HAP-1 (cell line): ENCODE data around the gene CARD16.

Experiments used
- DNase-seq, 2 experiments: peaks; one replicate each; pipeline ENCODE4 v3.0.0-alpha.2; 2016 to 2020; ENCODE audit warnings: low spot score in 2 of 2
- H3K27me3 ChIP-seq: fragments of 250-450 bp; sonication (Bioruptor Pico); 2 replicates; pipeline ENCODE4 v1.5.1; 2020; ENCODE audit warnings: low read depth, mild to moderate bottlenecking, moderate library complexity
- H3K36me3 ChIP-seq: fragments of 250-450 bp; sonication (Bioruptor Pico); replicated peaks from 2 replicates; pipeline ENCODE4 v1.5.1; 2020; ENCODE audit warnings: mild to moderate bottlenecking
- H3K4me1 ChIP-seq: fragments of 250-450 bp; sonication (Bioruptor Pico); 2 replicates; pipeline ENCODE4 v1.5.1; 2020; ENCODE audit warnings: mild to moderate bottlenecking
- H3K4me3 ChIP-seq: fragments of 250-450 bp; sonication (Bioruptor Pico); 2 replicates; pipeline ENCODE4 v1.5.1; 2020; ENCODE audit warnings: mild to moderate bottlenecking, moderate library complexity
- H3K9me3 ChIP-seq: fragments of 250-450 bp; sonication (Bioruptor Pico); 2 replicates; pipeline ENCODE4 v1.5.1; 2020; ENCODE audit warnings: mild to moderate bottlenecking, moderate library complexity
- in situ Hi-C: fragments of 300-500 bp; cut with MboI; formaldehyde crosslinking; loops from 3 replicates; pipeline ENCODE4 v1.14.3; 2020; ENCODE audit warnings: low sequenced_read_pairs, inconsistent platforms, mixed read lengths

Gene CARD16

DNA sequence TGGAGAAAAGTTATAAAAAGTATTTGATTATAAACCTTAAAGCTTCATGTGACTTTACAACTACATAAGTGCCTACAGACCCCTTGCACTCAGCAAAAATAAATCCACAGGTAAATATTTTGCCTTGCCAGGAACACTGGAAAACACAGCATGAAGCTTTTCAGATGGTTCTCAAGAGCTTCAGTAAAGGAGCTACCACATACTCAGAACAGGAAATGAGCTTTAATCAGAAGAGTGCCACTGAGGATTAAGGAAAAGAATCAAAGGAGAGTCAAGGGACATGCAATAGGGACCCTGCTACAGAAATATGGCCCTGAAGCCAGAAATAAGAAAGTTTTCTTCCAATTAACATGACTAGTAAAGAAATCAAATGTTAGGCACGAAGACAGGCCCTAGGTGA lies 11.4 kb downstream of the CARD16 start:
- DNase-seq, result no peak
- H3K27me3 ChIP-seq, result no peaks in the 10 kb centered on the region
- H3K36me3 ChIP-seq, result no peaks in the 10 kb centered on the region
- no peaks in the 10 kb centered on the region for H3K4me1 ChIP-seq
- no peak overlapping the region for H3K4me3 ChIP-seq
- in situ Hi-C loops, result no loop called here
- no peaks in the 10 kb centered on the region for H3K9me3 ChIP-seq

GRCh38 chr11:105033343-105033742 lies 11.8 kb downstream of the CARD16 start:
- in situ Hi-C loops, result no loop called here
- Histone ChIP-seq H3K36me3 (no peaks in the 10 kb centered on the region), H3K4me3 (no peak overlapping the region), H3K9me3 (no peaks in the 10 kb centered on the region), H3K4me1 (no peaks in the 10 kb centered on the region), H3K27me3 (no peaks in the 10 kb centered on the region)
- no peak for DNase-seq

- no peak for DNase-seq
- Histone ChIP-seq H3K36me3 (no peaks in the 10 kb centered on the region), H3K27me3 (no peaks in the 10 kb centered on the region), H3K4me1 (no peaks in the 10 kb centered on the region), H3K9me3 (no peaks in the 10 kb centered on the region), H3K4me3 (no peak overlapping the region)
- in situ Hi-C loops, result no loop called here
Measured at GRCh38 chr11:105032495-105032894, 12.6 kb downstream of the CARD16 start.

DNA sequence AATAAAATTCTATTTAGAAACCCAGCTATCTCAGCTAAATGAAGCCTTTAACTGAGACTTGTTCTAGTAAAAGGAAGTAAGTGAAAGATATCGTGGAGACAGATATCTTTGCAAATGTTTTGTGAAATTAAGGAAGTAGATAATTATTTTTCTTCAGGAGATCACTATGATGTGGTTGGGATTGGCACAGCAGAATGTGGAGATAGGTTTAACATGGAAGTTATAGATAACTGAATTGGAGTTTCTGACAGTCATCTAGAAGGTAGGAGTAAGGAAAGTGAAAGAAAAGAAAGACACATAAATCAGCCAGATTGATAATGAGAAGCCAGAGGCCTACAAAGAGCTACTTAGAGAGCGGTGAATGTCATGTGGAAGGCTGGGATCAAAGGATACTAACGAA lies 17.5 kb downstream of the CARD16 start:
- in situ Hi-C loops, result no loop called here
- H3K9me3 ChIP-seq, result no peaks in the 10 kb centered on the region
- no peak overlapping the region for H3K4me3 ChIP-seq
- DNase-seq, result no peak
- H3K36me3 ChIP-seq, result no peaks in the 10 kb centered on the region
- H3K4me1 ChIP-seq, result no peaks in the 10 kb centered on the region
- no peaks in the 10 kb centered on the region for H3K27me3 ChIP-seq

DNA sequence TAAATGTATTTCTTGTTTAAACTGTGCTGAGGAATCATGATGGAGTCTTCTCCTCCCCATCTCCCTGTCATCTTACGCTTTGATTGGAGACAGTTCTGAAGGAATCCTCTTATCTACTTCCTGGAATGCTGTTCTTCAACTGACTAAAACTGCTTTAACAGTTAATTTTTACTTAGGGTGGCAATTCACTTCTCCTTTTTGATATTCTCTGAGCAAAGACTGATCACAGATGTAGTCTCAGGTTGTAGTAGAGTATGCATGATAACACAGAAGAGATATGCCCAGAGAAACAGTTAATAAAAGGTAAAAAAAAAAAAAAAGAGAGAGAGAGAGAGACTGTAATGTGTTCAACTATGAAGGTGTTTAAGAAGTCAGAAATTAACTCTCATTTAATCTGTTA lies 20.7 kb downstream of the CARD16 start:
- H3K36me3 ChIP-seq, result no peaks in the 10 kb centered on the region
- no peak for DNase-seq
- in situ Hi-C loops, result no loop called here
- no peak overlapping the region for H3K4me3 ChIP-seq
- no peaks in the 10 kb centered on the region for H3K9me3 ChIP-seq
- no peaks in the 10 kb centered on the region for H3K27me3 ChIP-seq
- no peaks in the 10 kb centered on the region for H3K4me1 ChIP-seq

DNA sequence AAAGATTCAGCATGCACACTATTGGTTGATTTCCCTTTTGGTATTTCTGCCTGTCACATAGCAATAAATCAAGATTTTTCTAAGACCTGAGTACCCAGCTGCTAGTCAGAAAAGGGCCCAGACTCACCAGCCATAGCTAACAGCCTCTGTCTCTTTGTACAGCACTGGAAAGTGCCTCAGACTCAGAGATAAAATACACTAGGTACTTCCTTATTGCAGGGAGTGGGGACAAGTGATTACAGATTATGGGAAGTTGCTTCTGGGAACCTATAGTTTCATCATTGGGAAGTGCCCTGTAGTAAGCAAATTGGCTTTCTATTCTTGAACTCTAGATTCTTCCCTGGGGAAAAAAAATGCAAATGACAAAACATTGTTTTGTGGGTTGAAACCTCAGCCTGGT lies 22.1 kb downstream of the CARD16 start, which contains the start of gene CASP5:
TSS of gene CASP5 (minus strand) at position 166 of the 400 bp plus-strand sequence. CDS start at position 134, 32 bp downstream.
- H3K27me3 ChIP-seq, result no peaks in the 10 kb centered on the region
- no peak for DNase-seq
- H3K4me3 ChIP-seq, result no peak within 1 kb of the TSS
- no peaks in the 10 kb centered on the region for H3K4me1 ChIP-seq
- no peaks in the 10 kb centered on the region for H3K36me3 ChIP-seq
- H3K9me3 ChIP-seq, result no peaks in the 10 kb centered on the region
- in situ Hi-C loops, result no loop called here

DNA sequence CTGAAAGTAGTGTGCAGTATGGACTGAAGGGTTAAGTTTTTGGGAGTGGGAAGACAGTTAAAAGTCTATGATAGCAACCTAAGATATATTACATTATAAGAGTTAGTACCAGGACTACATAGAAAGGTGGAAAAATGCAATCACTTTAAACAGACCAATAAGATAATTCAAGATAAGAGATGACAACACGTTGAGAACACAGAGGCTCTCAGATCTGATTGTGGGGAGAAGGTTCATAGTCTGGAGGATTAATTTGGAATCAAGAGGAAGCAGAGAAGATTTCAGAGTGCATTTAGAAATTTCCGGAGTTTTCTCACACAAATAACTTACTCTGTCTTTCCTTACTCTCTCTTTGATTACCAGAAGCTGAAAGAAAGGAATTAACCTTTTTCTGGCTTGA lies 22.6 kb downstream of the CARD16 start:
- in situ Hi-C loops, result no loop called here
- H3K4me3 ChIP-seq, result no peak overlapping the region
- no peak for DNase-seq
- no peaks in the 10 kb centered on the region for H3K4me1 ChIP-seq
- H3K36me3 ChIP-seq, result no peaks in the 10 kb centered on the region
- no peaks in the 10 kb centered on the region for H3K27me3 ChIP-seq
- no peaks in the 10 kb centered on the region for H3K9me3 ChIP-seq

GRCh38 chr11:105007463-105007862 lies 37.7 kb downstream of the CARD16 start:
- DNase-seq, result no peak
- Histone ChIP-seq H3K9me3 (no peaks in the 10 kb centered on the region), H3K4me1 (no peaks in the 10 kb centered on the region), H3K36me3 (no peaks in the 10 kb centered on the region), H3K27me3 (no peaks in the 10 kb centered on the region), H3K4me3 (no peak overlapping the region)
- in situ Hi-C loops, result no loop called here

DNA sequence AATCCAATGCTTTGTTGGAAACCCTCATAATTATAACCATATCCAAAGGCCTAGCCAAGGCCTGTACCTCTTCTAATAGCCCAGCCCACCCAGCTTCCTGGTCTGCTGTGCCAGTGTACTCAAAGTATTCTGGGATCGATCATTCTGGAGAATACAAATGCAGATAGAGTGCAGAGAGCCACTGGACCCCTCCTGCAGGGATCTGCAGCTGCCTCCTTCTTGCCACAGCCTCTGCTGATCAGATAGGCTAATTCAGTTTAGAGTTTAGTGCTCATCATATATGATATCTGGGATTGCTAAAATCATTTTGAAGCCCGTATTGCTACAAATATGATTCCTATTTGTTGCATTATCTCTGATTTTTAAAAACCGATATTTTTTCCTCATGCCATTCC lies 39.7 kb downstream of the CARD16 start:
- Histone ChIP-seq H3K27me3 (no peaks in the 10 kb centered on the region), H3K4me3 (no peak overlapping the region), H3K36me3 (no peaks in the 10 kb centered on the region), H3K4me1 (no peaks in the 10 kb centered on the region), H3K9me3 (no peaks in the 10 kb centered on the region)
- in situ Hi-C loops, result no loop called here
- no peak for DNase-seq

DNA sequence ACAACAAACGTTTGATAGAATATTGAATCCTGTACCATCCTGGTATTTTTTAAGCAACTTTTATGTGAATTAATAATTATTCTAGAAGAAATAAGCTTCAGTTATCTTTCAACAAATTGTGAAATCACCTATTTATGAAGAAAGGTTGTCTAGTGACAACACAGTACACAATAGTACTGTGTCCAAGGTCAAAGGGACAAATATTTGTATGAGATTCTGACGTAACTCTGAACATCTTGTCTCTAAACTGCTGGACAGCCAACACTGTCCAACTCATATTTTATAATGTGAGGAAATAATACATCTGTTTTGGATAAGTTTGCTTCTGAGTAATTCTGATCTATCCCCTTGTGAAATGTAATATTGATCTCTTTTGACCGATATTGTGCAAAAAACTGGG lies 41.1 kb downstream of the CARD16 start:
- DNase-seq, result no peak
- Histone ChIP-seq H3K4me3 (no peak overlapping the region), H3K4me1 (no peaks in the 10 kb centered on the region), H3K36me3 (no peaks in the 10 kb centered on the region), H3K27me3 (no peaks in the 10 kb centered on the region), H3K9me3 (no peaks in the 10 kb centered on the region)
- in situ Hi-C loops, result no loop called here

- H3K4me3 ChIP-seq, result no peak overlapping the region
- no peaks in the 10 kb centered on the region for H3K4me1 ChIP-seq
- no peaks in the 10 kb centered on the region for H3K27me3 ChIP-seq
- in situ Hi-C loops, result no loop called here
- no peak for DNase-seq
- no peaks in the 10 kb centered on the region for H3K36me3 ChIP-seq
- H3K9me3 ChIP-seq, result no peaks in the 10 kb centered on the region
Measured at GRCh38 chr11:105003151-105003550, 42.0 kb downstream of the CARD16 start.

DNA sequence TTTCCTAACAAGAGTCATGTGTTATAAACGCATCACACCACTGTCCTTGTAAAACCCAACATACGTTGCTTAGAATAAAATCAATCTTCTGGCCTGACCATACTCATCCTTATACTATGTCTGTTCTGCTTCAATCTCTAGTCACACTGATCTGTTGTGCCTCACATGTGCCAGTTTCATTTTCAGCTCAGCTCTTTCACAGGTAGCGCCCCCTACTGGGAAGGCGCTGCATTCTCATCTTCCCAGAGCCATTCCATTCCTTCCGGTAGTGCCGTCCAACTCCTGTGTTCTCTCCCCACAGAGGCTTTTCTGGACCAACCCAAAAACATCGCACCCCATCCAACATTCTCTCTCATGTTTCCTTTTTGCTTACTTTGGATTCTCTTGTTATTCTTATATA lies 44.3 kb downstream of the CARD16 start:
- Histone ChIP-seq H3K36me3 (no peaks in the 10 kb centered on the region), H3K4me3 (no peak overlapping the region), H3K27me3 (no peaks in the 10 kb centered on the region), H3K4me1 (no peaks in the 10 kb centered on the region), H3K9me3 (no peaks in the 10 kb centered on the region)
- in situ Hi-C loops, result no loop called here
- DNase-seq, result peak in 1 of 2 experiments; percentile 40

DNA sequence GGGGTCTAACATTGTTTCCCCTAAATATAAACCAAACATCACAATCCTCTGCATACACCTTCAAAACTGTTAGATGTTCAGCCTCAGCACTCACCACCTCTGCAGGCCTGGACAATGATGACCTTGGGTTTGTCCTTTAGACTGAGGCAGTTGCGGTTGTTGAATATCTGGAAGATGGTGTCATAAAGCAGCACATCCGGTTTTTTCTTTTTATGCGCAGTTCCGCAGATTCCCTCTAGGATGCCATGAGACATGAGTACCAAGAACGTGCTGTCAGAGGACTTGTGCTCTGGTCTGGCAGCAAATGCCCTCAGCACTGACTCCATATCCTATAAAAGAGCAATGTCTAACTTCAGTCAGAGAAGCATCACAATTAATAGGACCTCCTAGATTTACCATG lies 45.0 kb downstream of the CARD16 start:
- no peaks in the 10 kb centered on the region for H3K4me1 ChIP-seq
- no peak overlapping the region for H3K4me3 ChIP-seq
- H3K36me3 ChIP-seq, result no peaks in the 10 kb centered on the region
- DNase-seq, result peak in 1 of 2 experiments; percentile 8
- H3K27me3 ChIP-seq, result no peaks in the 10 kb centered on the region
- in situ Hi-C loops, result no loop called here
- H3K9me3 ChIP-seq, result no peaks in the 10 kb centered on the region

DNA sequence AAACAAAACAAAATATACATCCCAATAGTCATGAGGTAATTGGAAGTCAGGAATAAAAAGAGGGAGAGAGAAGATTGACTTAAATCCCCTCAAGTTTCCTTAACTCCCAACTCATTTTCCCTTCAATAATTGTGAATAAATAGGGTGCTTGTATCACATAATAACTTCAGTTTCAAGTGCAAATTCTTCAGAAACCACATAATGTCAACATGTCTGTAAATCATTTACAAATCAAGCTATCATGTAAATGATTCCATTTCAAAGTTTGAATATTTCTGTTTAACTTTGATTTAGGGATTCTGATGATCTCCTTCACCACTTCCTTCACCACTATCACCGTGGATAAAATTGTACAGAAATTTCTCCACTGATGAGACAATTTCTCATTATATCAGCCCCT lies 45.4 kb downstream of the CARD16 start:
- Histone ChIP-seq H3K27me3 (no peaks in the 10 kb centered on the region), H3K4me1 (no peaks in the 10 kb centered on the region), H3K9me3 (no peaks in the 10 kb centered on the region), H3K4me3 (no peak overlapping the region), H3K36me3 (no peaks in the 10 kb centered on the region)
- in situ Hi-C loops, result no loop called here
- no peak for DNase-seq

DNA sequence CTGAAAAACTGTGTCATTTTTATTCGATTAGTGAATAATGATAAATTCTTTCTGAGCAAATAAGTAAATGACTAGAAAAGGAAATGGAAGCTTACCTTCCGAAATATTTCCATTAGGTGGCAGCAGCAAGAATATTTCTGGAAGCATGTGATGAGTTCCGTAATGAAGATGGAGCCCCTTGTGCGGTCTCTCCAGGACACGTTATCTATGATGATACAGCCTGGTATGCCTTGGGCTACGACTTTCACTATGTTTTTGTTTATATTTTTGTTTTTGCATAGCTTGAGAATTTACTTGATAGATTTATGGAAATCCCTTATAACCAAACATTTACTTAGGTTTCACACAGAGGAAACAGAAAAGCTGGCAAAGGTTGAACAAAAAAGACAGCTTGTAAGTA lies 47.8 kb downstream of the CARD16 start:
- Histone ChIP-seq H3K27me3 (no peaks in the 10 kb centered on the region), H3K36me3 (no peaks in the 10 kb centered on the region), H3K4me1 (no peaks in the 10 kb centered on the region), H3K4me3 (no peak overlapping the region), H3K9me3 (no peaks in the 10 kb centered on the region)
- DNase-seq, result no peak
- in situ Hi-C loops, result no loop called here
